ENCODE results near the gene MED13L. TPM values are rescaled to one million over a fixed set of nuclear protein-coding genes. Genes with fewer than 3 reads are reported as not detected.

Gene MED13L
- total RNA-seq, 1 experiment from 2014 or later, result 80.5 TPM

DNA sequence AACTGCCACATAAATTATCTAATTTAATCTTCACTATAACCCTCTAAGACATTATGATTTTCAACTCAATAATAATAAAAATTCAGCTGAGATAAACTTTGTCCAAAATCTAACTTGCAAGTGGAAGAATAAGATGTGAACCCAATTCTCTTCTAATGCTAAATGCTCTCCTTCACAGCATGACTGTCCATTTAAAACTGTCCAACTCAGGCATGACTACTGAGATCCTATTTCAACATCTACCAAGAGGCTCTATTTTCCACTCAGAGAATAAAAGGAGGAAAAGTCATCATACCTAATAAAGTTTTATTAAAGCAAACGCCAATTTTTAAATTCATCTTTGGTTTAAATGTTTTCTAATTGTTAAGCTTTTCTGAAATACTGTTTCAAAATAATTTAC is 183.6 kb downstream of the MED13L start (continued):
- TF ChIP-seq, protein P1, sequence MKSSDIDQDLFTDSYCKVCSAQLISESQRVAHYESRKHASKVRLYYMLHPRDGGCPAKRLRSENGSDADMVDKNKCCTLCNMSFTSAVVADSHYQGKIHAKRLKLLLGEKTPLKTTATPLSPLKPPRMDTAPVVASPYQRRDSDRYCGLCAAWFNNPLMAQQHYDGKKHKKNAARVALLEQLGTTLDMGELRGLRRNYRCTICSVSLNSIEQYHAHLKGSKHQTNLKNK (CRISPR knock-in tag; IDR thresholded peaks at IDR 0.05), result no peak
- TF ChIP-seq ZNF138 (CRISPR knock-in tag; conservative IDR thresholded peaks at IDR 0.05), result no peak
- no peak for TF ChIP-seq AR (CRISPR knock-in tag; IDR thresholded peaks at IDR 0.05)

DNA sequence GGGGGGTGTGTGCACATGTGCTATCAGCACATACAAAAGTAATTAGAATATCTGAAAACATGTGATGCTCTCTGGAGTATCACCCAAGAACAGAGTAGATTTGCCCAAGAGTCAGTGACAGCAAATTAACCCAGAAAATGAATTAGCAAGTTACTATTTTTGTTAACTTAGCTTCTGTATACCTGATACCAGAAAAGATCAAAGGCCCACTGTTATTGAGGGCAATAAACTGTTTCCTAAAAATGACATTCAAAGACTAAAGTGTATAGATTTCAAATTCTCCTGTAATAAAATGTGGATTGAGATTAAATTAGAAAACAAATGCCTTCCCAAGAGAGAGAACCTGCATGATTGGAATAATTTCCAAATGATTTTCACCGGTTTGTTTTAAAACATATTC is 184.7 kb downstream of the MED13L start:
- Mint-ChIP-seq H3K36me3 (no peaks in the 10 kb centered on the region), H3K27me3 (ENCODE audit: low read depth) (no peaks in the 10 kb centered on the region), H3K4me1 (peaks cover 13% of the 10 kb centered on the region), H3K27ac (no peak overlapping the region), H3K4me3 (no peak overlapping the region), H3K9me3 (no peaks in the 10 kb centered on the region)
- TF ChIP-seq AFF4 (CRISPR knock-in tag; IDR thresholded peaks at IDR 0.05; ENCODE audit: borderline replicate concordance), result no peak
- no peak for TF ChIP-seq TEAD1 (CRISPR knock-in tag; IDR thresholded peaks at IDR 0.05)
- TF ChIP-seq GRHL2 (CRISPR knock-in tag; IDR thresholded peaks at IDR 0.05; ENCODE audit: insufficient replicate concordance, severe bottlenecking), result no peak
- no peak for TF ChIP-seq FOXK1 (CRISPR knock-in tag; IDR thresholded peaks at IDR 0.05)
- no peak for TF ChIP-seq ZNF138 (CRISPR knock-in tag; conservative IDR thresholded peaks at IDR 0.05)
- no peak for TF ChIP-seq ZNF423 (CRISPR knock-in tag; IDR thresholded peaks at IDR 0.05)
- POLR2A ChIA-PET, result no interaction called here
- no peak for ATAC-seq
- no peak for DNase-seq (ENCODE audit: low spot score)
- CTCF ChIA-PET, result no interaction called here

- TF ChIP-seq SMAD4 (CRISPR knock-in tag; IDR thresholded peaks at IDR 0.05), result no peak
- no peak for TF ChIP-seq SMAD3 (CRISPR knock-in tag; IDR thresholded peaks at IDR 0.05; ENCODE audit: borderline replicate concordance)
- TF ChIP-seq GABPB1 (CRISPR knock-in tag; IDR thresholded peaks at IDR 0.05), result no peak
- no peak for TF ChIP-seq ETV6 (CRISPR knock-in tag; IDR thresholded peaks at IDR 0.05)
- TF ChIP-seq, protein P2, sequence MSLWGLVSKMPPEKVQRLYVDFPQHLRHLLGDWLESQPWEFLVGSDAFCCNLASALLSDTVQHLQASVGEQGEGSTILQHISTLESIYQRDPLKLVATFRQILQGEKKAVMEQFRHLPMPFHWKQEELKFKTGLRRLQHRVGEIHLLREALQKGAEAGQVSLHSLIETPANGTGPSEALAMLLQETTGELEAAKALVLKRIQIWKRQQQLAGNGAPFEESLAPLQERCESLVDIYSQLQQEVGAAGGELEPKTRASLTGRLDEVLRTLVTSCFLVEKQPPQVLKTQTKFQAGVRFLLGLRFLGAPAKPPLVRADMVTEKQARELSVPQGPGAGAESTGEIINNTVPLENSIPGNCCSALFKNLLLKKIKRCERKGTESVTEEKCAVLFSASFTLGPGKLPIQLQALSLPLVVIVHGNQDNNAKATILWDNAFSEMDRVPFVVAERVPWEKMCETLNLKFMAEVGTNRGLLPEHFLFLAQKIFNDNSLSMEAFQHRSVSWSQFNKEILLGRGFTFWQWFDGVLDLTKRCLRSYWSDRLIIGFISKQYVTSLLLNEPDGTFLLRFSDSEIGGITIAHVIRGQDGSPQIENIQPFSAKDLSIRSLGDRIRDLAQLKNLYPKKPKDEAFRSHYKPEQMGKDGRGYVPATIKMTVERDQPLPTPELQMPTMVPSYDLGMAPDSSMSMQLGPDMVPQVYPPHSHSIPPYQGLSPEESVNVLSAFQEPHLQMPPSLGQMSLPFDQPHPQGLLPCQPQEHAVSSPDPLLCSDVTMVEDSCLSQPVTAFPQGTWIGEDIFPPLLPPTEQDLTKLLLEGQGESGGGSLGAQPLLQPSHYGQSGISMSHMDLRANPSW (CRISPR knock-in tag; conservative IDR thresholded peaks at IDR 0.05; ENCODE audit: low read depth), result no peak
- Mint-ChIP-seq H3K9me3 (no peaks in the 10 kb centered on the region), H3K27ac (no peak overlapping the region; the same call in 1 of the 2 replicates), H3K4me1 (peaks cover 19% of the 10 kb centered on the region), H3K4me3 (no peak overlapping the region), H3K36me3 (no peaks in the 10 kb centered on the region), H3K27me3 (ENCODE audit: low read depth) (no peaks in the 10 kb centered on the region)
- CTCF ChIA-PET, result interaction anchor here (0.9 kb wide), 1 partner anchor 617 kb away, joined by 3 read pairs; no protein-coding TSS in a partner anchor
- ATAC-seq, result no peak
- DNase-seq (ENCODE audit: low spot score), result no peak
- POLR2A ChIA-PET, result no interaction called here
These were observed 185.3 kb downstream of the MED13L start for GRCh38 chr12:116092162-116092561.

Measured in WTC11 (cell line).